HEK293T (cell line): ENCODE data around the gene GDA.

Experiments
- CTCF ChIA-PET: fragments of 350-600 bp; formaldehyde crosslinking; extraction: SDS; loops from one replicate; lab custom pipeline; 2021; ENCODE audit warnings: antibody characterized with exemption, inconsistent platforms; lab: Yijun Ruan, JAX
- POLR2A ChIA-PET: fragments of 350-600 bp; formaldehyde crosslinking; extraction: SDS; loops from one replicate; lab custom pipeline; 2020; ENCODE audit warnings: antibody characterized with exemption, inconsistent platforms; lab: Yijun Ruan, JAX
- DNase-seq: peaks from one replicate; pipeline ENCODE4 v3.0.0; 2012; ENCODE audit warnings: mixed read lengths; ENCODE audit errors: extremely low spot score
- ARNT ChIP-seq: fragments of 450-650 bp; IDR thresholded peaks from 2 replicates; pipeline ENCODE4 v1.6.1; 2017; ENCODE audit warnings: mild to moderate bottlenecking
- BHLHE40 ChIP-seq: fragments of 450-650 bp; IDR thresholded peaks from 2 replicates; pipeline ENCODE4 v1.6.1; 2016; ENCODE audit warnings: mild to moderate bottlenecking, moderate library complexity, borderline replicate concordance
- CTBP1 ChIP-seq: fragments of 450-650 bp; IDR thresholded peaks from 2 replicates; pipeline ENCODE4 v1.6.1; 2016; ENCODE audit warnings: borderline replicate concordance
- ELF4 ChIP-seq: fragments of 450-650 bp; IDR thresholded peaks from 2 replicates; pipeline ENCODE4 v1.6.1; 2017; ENCODE audit warnings: antibody characterized with exemption
- FOXA1 ChIP-seq: fragments of 450-650 bp; IDR thresholded peaks from 2 replicates; pipeline ENCODE4 v1.6.1; 2016; ENCODE audit warnings: mild to moderate bottlenecking
- FOXK2 ChIP-seq: fragments of 450-650 bp; IDR thresholded peaks from 2 replicates; pipeline ENCODE4 v1.6.1; 2016; ENCODE audit warnings: mild to moderate bottlenecking
- FOXM1 ChIP-seq: fragments of 450-650 bp; IDR thresholded peaks from 2 replicates; pipeline ENCODE4 v1.6.1; 2017; ENCODE audit warnings: mild to moderate bottlenecking, borderline replicate concordance
- HDGF ChIP-seq: fragments of 450-650 bp; IDR thresholded peaks from 2 replicates; pipeline ENCODE4 v1.6.1; 2017; ENCODE audit warnings: antibody characterized with exemption, borderline replicate concordance
- L3MBTL2 ChIP-seq: fragments of 450-650 bp; conservative IDR thresholded peaks from 2 replicates; pipeline ENCODE4 v1.6.1; 2016; ENCODE audit warnings: mild to moderate bottlenecking
- LEF1 ChIP-seq: fragments of 450-650 bp; IDR thresholded peaks from 2 replicates; pipeline ENCODE4 v1.6.1; 2017; ENCODE audit warnings: mild to moderate bottlenecking, borderline replicate concordance
- NFRKB ChIP-seq: fragments of 450-650 bp; IDR thresholded peaks from 2 replicates; pipeline ENCODE4 v1.6.1; 2016; ENCODE audit warnings: mild to moderate bottlenecking, moderate library complexity
- SP1 ChIP-seq: fragments of 450-650 bp; IDR thresholded peaks from 2 replicates; pipeline ENCODE4 v1.6.1; 2017
- SUZ12 ChIP-seq: fragments of 450-650 bp; IDR thresholded peaks from 2 replicates; pipeline ENCODE4 v1.6.1; 2016; ENCODE audit warnings: mild to moderate bottlenecking
- TARDBP ChIP-seq: fragments of 450-650 bp; IDR thresholded peaks from 2 replicates; pipeline ENCODE4 v1.6.1; 2016
- ZNF384 ChIP-seq: fragments of 450-650 bp; IDR thresholded peaks from 2 replicates; pipeline ENCODE4 v1.6.1; 2016
- TF ChIP-seq, protein P1 (sequence below): fragments of 450-650 bp; IDR thresholded peaks from 2 replicates; pipeline ENCODE4 v1.6.1; 2016

The GDA gene

DNA sequence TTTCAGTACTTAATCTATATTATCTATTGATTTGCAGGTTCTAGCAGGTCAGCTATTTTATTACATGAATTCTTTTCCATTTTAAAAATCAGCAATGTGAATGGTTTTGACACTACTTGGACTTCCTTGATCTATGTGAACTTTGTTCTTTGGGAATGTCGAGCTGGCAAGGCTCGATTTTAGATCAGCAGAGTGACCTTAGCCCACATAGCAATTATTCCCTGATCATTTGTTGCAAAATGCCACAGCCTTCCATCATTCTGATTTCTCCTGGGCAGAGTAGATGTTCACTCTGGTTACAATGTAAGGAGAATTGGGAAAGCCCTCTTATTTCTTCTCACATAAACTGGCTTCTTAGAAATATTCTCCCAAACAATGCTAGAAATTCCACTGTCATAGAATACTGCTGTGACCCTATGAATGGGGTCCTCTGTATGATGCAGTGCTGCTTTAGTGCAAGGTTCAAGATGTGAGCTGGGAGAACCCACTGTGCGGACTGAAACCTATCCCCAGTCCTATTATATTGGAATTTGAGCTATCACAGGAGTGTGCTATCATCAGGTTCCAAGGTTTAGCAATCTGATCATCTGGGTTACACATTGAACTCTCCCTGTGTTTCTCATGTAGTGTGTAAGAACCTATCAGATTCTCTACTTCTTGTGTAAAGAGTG is 15.7 kb upstream of the GDA start:
- POLR2A ChIA-PET: no interaction called here
- CTCF ChIA-PET: no interaction called here
- no peak for DNase-seq
- TF ChIP-seq ELF4 (no peak), FOXK2 (no peak), SP1 (no peak), NFRKB (no peak), HDGF (no peak), TARDBP (no peak), BHLHE40 (no peak)

DNA sequence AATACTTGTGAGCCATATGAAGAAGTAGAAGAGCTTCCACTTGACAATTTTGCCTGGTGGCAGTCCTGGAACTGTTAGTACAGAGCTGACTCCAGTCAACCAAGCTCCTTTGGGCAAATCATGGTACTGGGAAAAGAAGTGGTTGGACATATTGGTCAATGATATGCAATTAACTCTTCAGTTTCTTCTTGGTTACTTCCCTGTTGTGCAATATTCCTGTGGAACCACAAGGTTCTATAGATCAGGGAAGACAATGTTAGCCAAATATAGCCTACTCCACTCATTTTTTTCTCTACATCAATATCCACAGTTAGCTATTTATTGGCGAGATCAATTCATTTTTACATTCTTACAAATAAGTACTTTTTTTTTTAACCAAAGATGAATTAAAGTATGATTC is 14.4 kb upstream of the GDA start:
- ChIA-PET POLR2A (no interaction called here), CTCF (interaction anchor here (1.0 kb wide), 1 partner anchor 95 kb away, joined by 3 read pairs; no protein-coding TSS in a partner anchor)
- TF ChIP-seq TARDBP: no peak
- TF ChIP-seq, protein P1, sequence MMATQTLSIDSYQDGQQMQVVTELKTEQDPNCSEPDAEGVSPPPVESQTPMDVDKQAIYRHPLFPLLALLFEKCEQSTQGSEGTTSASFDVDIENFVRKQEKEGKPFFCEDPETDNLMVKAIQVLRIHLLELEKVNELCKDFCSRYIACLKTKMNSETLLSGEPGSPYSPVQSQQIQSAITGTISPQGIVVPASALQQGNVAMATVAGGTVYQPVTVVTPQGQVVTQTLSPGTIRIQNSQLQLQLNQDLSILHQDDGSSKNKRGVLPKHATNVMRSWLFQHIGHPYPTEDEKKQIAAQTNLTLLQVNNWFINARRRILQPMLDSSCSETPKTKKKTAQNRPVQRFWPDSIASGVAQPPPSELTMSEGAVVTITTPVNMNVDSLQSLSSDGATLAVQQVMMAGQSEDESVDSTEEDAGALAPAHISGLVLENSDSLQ: no peak
- TF ChIP-seq SUZ12: no peak
- no peak for TF ChIP-seq BHLHE40
- no peak for TF ChIP-seq FOXK2
- no peak for TF ChIP-seq ELF4
- TF ChIP-seq ZNF384: no peak
- no peak for TF ChIP-seq CTBP1
- no peak for TF ChIP-seq HDGF
- TF ChIP-seq ARNT: no peak
- no peak for TF ChIP-seq SP1
- no peak for TF ChIP-seq LEF1
- TF ChIP-seq NFRKB: no peak
- TF ChIP-seq FOXA1: no peak
- no peak for TF ChIP-seq L3MBTL2
- TF ChIP-seq FOXM1: no peak
- no peak for DNase-seq

DNA sequence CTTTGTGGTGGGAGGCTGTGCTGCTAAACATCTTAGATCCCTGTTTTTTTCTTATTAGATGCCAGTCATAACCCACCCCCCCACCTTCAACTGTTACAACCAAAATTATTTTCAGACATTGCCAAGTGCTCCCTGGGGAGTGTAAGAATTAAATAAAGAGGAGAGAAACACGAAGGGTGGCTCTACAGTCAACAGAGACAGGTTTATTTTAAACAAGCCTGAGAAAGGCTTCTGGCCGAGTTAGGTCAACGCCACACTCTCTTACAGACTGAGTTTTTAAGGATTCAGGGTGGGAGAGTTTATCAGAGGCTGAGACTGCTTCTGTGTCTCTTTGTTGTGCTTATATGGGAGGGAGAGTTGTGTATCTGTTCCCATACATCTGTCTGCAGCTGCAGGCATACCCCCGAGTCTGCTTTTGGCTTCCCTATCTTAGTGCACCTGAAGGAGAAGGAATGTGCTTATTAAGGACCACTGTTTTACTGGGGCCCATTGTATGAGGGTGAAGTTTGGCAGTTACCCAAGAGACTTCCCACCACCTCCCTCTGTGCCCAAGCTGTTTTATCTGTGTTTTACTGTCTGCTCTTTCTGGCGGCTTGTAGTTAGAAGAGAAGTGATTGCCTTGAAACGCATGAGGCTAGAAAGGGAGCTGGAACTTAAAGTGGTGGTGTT is 11.4 kb upstream of the GDA start:
- DNase-seq: no peak
- TF ChIP-seq TARDBP (no peak), BHLHE40 (no peak), SP1 (no peak), ELF4 (no peak)
- TF ChIP-seq, protein P1: no peak
- CTCF ChIA-PET: no interaction called here
- POLR2A ChIA-PET: no interaction called here

DNA sequence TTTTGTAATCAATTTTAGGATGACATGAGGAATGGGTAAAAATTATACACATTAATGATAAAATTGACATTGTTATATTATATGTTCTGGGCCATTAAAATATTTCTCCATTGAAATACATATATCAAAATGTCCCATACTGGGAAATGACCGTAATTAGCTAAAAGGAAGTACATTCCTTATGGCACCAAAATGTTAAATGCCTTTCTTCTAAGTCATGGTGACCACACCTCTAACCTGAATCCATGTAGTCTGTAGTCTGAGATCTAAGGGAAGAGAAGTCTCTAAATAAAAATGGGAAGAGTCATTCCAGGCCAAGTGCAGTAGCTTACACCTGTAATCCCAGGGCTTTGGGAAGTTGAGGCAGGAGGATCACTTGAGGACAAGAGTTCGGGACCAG is 10.0 kb upstream of the GDA start:
- CTCF ChIA-PET: no interaction called here
- DNase-seq: no peak
- TF ChIP-seq SUZ12 (no peak), ARNT (no peak), FOXK2 (no peak), HDGF (no peak), LEF1 (no peak), NFRKB (no peak), CTBP1 (no peak), L3MBTL2 (no peak), FOXA1 (no peak), ZNF384 (no peak), TARDBP (no peak), ELF4 (no peak), FOXM1 (no peak), SP1 (no peak), BHLHE40 (no peak)
- TF ChIP-seq, protein P1: no peak
- POLR2A ChIA-PET: no interaction called here

DNA sequence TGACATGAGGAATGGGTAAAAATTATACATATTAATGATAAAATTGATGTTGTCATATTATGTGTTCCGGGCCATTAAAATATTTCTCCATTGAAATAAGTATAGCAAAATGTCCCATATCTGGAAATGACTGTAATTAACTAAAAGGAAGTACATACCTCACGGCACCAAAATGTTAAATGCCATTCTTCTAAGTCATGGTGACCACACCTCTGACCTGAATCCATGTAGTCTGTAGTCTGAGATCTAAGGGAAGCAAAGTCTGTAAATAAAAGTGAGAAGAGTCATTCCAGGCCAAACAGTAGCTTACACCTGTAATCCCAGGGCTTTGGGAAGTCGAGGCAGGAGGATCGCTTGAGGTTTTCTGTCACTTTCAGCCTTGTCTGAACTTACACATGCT is 8.7 kb upstream of the GDA start:
- POLR2A ChIA-PET: no interaction called here
- CTCF ChIA-PET: no interaction called here
- TF ChIP-seq ELF4 (no peak), HDGF (no peak), L3MBTL2 (no peak), CTBP1 (no peak), SP1 (no peak), ZNF384 (no peak), LEF1 (no peak), FOXM1 (no peak), ARNT (no peak), SUZ12 (no peak), FOXK2 (no peak), TARDBP (no peak), FOXA1 (no peak), NFRKB (no peak), BHLHE40 (no peak)
- TF ChIP-seq, protein P1: no peak
- DNase-seq: no peak
